ENCODE measurements around the gene TWSG1.
A peak's percentile ranks its signal among the peaks of the same experiment; 100 is the strongest.

TWSG1 gene

DNA sequence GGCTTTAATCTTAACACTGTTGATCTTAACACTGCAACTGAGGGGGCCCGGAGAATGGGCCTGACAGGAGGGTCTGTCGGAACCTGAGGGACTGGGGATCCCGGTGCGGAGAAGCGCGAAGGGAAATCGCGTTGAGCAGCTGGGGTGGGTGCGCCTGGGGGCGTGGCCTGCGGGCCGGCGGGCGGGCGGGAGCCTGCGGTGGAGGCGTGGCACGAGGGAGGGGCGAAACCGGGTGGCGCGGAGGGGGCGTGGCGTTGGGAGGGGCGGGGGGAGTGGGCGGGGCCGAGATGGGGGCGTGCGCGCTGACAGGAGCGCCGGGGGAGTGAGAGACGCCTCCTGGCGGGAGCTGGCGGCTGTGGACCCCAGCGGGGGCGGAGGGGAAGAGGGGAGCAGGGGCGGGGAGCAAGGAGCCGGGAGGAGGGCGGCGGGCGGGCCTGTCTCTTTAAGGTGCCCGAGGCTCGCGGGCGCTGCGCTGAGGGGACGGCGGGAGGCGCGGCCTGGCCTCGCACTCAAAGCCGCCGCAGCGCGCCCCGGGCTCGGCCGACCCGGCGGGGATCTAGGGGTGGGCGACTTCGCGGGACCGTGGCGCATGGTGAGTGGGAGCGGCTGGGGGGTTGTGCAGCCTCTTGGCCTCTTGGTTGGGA lies at the start of gene TWSG1:
Gene TWSG1 (plus strand): TSS at position 445 of the 644 bp plus-strand sequence. CDS start 2,457 bp downstream, outside the sequence.
- DNase-seq = peak; percentile 87 to 90 (median 88)

GRCh38 chr18:9285604-9286003 lies 49.0 kb upstream of the TWSG1 start:
- no peak for DNase-seq

- DNase-seq = no peak
Observed at GRCh38 chr18:9287036-9287435, 47.5 kb upstream of the TWSG1 start.

GRCh38 chr18:9289698-9290097 lies 44.9 kb upstream of the TWSG1 start:
- no peak for DNase-seq

- DNase-seq = no peak
Observed at GRCh38 chr18:9290156-9290555, 44.4 kb upstream of the TWSG1 start.

DNA sequence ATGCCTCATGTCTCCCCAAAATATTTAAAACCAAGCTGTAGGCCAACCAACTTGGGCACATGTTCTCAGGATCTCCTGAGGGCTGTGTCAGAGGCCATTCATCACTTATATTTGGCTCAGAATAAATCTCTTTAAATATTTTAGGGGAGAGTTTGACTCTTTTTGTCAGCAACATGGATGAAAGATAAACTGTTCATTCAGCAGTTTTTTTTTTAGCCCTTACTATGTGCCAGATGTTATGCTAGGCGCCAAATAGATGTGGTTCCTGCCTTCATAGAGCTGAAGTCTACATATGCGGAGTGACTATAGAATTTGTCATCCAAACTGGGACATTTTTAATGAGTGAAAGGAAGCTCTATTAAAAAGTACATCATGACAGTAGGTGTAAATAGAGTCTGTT lies 42.5 kb upstream of the TWSG1 start:
- DNase-seq = no peak

GRCh38 chr18:9293948-9294347 lies 40.6 kb upstream of the TWSG1 start:
- DNase-seq = no peak

GRCh38 chr18:9296233-9297006 lies 38.2 kb upstream of the TWSG1 start:
- DNase-seq = no peak

- peak in 1 of 4 experiments; percentile 1 for DNase-seq
Observed at GRCh38 chr18:9297007-9297393, 37.6 kb upstream of the TWSG1 start.

DNA sequence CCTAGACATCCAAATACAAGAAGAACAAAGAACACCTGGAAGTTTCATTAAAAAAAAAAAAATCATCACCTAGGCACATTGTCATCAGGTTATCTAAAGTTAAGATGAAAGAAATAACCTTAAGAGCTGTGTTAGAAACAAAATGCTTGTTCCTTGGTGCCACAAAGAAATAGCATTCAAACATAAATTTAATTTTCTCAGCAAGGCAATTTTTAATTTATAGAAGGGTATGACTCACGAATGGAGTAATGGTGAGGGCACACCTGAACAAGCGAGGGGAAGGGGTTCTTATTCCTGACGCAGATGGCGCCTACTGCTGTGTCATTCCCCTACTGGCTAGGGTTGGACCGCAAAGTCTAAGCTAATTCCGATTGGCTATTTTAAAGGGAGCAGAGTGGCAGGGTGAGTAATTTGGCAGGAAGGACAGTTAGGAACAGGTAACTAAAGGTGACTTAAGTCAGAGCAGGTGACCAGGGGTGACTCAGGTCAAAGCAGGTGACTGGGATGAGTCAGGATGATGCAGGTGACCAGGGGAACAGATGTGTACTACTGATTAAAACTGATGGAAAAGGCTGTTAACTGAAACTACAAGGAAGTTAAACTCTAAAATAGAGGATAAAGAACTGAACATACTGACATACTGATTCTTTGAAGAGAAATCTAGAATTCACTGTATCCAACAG lies 30.0 kb upstream of the TWSG1 start:
- no peak for DNase-seq

DNA sequence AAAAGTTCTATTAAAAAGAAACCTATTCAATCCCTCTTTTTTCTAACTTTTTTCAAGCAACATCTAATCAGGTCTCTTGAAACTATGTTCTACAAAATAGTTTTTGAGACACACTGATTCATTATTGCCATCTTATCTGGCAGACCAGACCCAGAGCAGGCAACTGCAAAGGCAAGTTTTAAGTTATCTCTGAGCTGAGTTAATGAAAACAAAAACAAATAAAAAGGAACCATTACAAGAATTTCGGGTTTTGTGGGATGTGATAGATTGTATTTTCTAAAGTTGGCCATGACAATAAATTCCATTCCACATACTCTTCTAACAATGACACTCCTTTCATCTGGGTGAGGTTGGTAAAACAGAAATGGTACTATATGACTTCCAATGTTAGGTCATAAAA lies 15.2 kb upstream of the TWSG1 start:
- no peak for DNase-seq

- DNase-seq = no peak
Observed at GRCh38 chr18:9321017-9321452, 13.5 kb upstream of the TWSG1 start.

DNA sequence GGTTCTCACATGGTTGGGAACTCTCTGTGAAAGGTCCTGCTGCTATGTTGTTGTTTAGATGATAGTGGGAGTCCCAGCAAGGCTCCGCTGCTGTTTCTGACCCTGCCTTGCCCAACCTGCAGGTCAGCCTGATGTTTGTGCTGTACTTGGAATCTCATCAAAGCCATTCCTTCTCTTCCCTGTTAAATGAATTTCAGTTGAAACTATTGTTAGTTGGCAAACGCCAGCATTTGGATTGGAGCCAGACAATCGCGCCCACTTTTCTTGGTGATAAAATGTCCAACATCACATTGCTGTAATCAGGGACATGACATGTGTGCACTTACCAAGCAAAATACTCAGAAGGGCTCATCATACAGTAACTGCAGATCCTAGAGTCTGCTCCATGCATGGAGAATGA lies 12.8 kb upstream of the TWSG1 start:
- no peak for DNase-seq

DNA sequence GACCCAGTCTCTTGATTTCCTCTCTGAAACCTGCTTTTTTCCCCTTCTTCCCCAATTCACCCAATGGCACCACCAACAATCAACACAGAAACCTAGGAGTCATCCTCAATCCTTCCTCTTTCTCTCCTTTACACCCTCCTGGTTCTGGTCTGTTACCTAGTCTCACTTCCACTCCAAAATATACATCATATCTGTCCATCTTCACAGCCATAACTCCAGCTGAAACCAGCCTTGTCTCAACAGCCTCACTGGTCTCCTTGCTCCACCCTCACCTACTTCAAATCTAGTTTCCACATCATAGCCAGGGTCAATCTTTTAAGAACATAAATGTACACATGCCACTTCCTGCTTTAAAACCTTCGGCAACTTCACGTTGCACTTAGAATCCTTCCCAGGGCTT lies 11.8 kb upstream of the TWSG1 start:
- no peak for DNase-seq

GRCh38 chr18:9323750-9324445 lies 10.7 kb upstream of the TWSG1 start:
- no peak for DNase-seq

GRCh38 chr18:9325716-9326115 lies 8.9 kb upstream of the TWSG1 start:
- no peak for DNase-seq

DNA sequence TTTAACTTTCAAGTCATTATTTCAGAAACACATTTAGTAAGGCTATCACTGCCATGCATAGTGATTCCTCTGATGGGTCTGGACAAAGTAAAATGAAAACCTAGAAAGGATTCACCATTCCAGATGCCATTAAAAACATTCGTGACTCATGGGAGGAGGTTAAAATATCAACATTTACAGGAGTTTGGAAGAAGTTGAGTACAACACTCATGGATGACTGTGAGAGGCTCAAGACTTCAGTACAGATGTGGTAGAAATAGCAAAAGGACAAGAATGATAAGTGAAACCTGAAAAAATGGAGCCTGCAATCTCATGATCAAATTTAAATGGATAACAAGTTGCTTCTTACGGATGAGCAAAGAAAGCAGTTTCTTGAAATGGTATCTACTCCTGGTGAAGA lies 5.8 kb upstream of the TWSG1 start:
- DNase-seq = no peak

GRCh38 chr18:9329471-9329870 lies 5.1 kb upstream of the TWSG1 start:
- DNase-seq = no peak

DNA sequence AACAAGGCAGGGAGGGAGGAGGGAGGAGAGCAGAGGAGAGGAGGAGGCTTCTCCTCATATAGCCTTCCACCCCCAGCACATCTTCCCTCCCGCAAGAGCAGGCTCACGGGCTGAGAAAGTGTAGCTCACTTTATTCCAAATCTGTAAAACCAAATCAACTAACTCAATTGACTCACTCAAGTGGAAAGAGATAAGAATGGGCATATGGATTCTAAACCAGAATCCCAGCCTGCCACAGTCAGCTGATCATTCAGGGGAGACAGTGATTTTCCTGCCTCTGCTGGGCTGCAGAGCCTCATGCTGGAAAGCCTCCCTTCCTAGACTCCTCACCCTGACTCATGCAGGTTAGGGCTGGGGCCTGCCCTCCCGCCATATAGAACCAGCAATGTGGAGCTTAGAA lies 4.2 kb upstream of the TWSG1 start:
- DNase-seq = no peak

DNA sequence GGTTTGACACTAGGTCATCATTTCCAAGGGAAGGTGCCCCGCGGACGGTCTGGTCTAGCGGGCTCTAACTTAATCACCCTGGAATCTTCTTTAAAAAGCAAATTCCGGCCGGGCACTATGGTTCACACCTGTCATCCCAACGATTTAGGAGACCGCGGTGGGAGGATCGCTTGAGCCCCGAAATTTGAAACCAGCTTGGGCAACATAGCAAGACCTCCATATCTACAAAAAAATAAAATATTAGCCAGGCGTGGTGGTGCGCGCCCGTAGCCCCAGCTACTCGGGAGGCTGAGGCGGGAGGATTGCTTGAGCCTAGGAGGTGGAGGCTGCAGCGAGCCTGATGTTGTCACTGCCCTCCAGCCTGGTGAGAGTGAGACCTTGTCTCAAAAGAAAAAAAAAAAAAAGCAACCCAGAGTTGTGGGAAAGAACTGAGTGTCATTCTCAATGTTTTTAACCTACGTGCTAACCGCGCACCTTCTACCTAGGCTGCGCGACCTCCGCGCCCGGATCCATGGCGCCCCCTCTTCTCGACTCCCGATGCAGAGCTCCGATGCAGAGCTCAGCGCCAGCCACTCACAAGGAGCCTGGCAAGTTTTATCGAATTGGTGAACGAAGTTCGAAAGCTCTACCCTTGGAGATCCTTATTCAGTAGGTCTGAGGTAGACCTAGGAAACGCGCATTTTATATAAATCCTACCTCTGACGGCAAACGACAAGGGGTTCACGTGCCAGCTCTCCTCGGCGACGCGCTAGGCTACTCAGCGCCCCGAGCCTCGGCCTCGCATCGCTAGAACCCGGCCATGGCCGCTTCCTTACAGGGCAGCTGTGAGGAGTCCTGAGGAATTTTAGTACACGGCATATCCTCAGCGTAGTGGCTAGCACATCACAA lies 888 bp upstream of the TWSG1 start:
- DNase-seq = no peak

- DNase-seq = peak in 2 of 4 experiments; percentile 9 to 41
Observed at GRCh38 chr18:9334973-9335696, 562 bp downstream of the TWSG1 start.

GRCh38 chr18:9335697-9336045 lies 1.1 kb downstream of the TWSG1 start:
- DNase-seq = no peak
